Neural cell (in vitro differentiated cells): ENCODE results near the gene ODF4. TPM values are rescaled to one million over a fixed set of nuclear protein-coding genes. Genes with fewer than 3 reads are reported as not detected.

ENCODE experiments used
- H2AFZ ChIP-seq: fragments of 200-600, 300-800 bp; sonication (generic), shearing (Covaris generic); 2 replicates; pipeline ENCODE4 v1.6.0; 2014; ENCODE audit warnings: low read depth, mild to moderate bottlenecking, antibody characterized with exemption, low read length, moderate library complexity
- H3F3A ChIP-seq: fragments of 200-600 bp; shearing (Covaris generic); 2 replicates; pipeline ENCODE4 v1.6.1; 2016; ENCODE audit warnings: mild to moderate bottlenecking, moderate library complexity, mixed read lengths, antibody characterized with exemption, low read length; ENCODE audit not compliant: insufficient read depth, poor library complexity, severe bottlenecking
- H3K27ac ChIP-seq: fragments of 200-600, 300-800 bp; sonication (generic), shearing (Covaris generic); 2 replicates; pipeline ENCODE4 v1.5.1; 2014; ENCODE audit warnings: mild to moderate bottlenecking, low read length, moderate library complexity
- H3K27me3 ChIP-seq: fragments of 300-800, 200-600 bp; sonication (generic), shearing (Covaris generic); 2 replicates; pipeline ENCODE4 v1.6.0; 2014; ENCODE audit warnings: mild to moderate bottlenecking, low read depth, low read length, moderate library complexity; ENCODE audit not compliant: insufficient read depth
- H3K36me3 ChIP-seq: fragments of 300-800, 200-600 bp; sonication (generic), shearing (Covaris generic); 2 replicates; pipeline ENCODE4 v1.5.1; 2014; ENCODE audit warnings: mild to moderate bottlenecking, antibody characterized with exemption, low read length, moderate library complexity; ENCODE audit not compliant: insufficient read depth
- H3K4me2 ChIP-seq: fragments of 300-800, 200-600 bp; sonication (generic), shearing (Covaris generic); 2 replicates; pipeline ENCODE4 v1.6.0; 2014; ENCODE audit warnings: mild to moderate bottlenecking, low read length
- H3K4me3 ChIP-seq: fragments of 300-800, 200-600 bp; sonication (generic), shearing (Covaris generic); 2 replicates; pipeline ENCODE4 v1.5.1; 2014; ENCODE audit warnings: mild to moderate bottlenecking, low read length, moderate library complexity
- H3K79me2 ChIP-seq: fragments of 200-600 bp; shearing (Covaris generic); replicated peaks from 2 replicates; pipeline ENCODE4 v1.6.0; 2014; ENCODE audit warnings: mild to moderate bottlenecking, low read length, moderate library complexity; ENCODE audit not compliant: insufficient read depth
- H3K9ac ChIP-seq: fragments of 300-800, 200-600 bp; sonication (generic), shearing (Covaris generic); 2 replicates; pipeline ENCODE4 v1.6.1; 2016; ENCODE audit warnings: mild to moderate bottlenecking, low read length, mixed read lengths
- H3K9me2 ChIP-seq: fragments of 200-600 bp; shearing (Covaris generic); 2 replicates; pipeline ENCODE4 v1.6.1; 2016; ENCODE audit warnings: mild to moderate bottlenecking, low read length, mixed read lengths; ENCODE audit not compliant: insufficient read depth
- H3K9me3 ChIP-seq: fragments of 200-600, 300-800 bp; sonication (generic), shearing (Covaris generic); 2 replicates; pipeline ENCODE4 v1.6.1; 2016; ENCODE audit warnings: mild to moderate bottlenecking, mixed run types, low read length, moderate library complexity, mixed read lengths
- H4K20me1 ChIP-seq: fragments of 200-600 bp; shearing (Covaris generic); 2 replicates; pipeline ENCODE4 v1.6.1; 2016; ENCODE audit warnings: mild to moderate bottlenecking, mixed run types; ENCODE audit not compliant: insufficient read depth
- EP300 ChIP-seq: fragments of 450-650 bp; conservative IDR thresholded peaks from 2 replicates; pipeline ENCODE4 v1.6.1; 2014; ENCODE audit warnings: antibody characterized with exemption, mild to moderate bottlenecking, moderate library complexity; ENCODE audit not compliant: poor library complexity, severe bottlenecking
- EZH2 ChIP-seq: fragments of 200-600, 300-800 bp; shearing (Covaris generic), sonication (generic); IDR thresholded peaks from 2 replicates; pipeline ENCODE4 v1.6.1; 2014; ENCODE audit warnings: antibody characterized with exemption, low read length, borderline replicate concordance, mild to moderate bottlenecking; ENCODE audit not compliant: insufficient read depth, poor library complexity, severe bottlenecking
- MXI1 ChIP-seq: fragments of 450-650 bp; conservative IDR thresholded peaks from 2 replicates; pipeline ENCODE4 v1.6.1; 2014; ENCODE audit warnings: antibody characterized with exemption, mild to moderate bottlenecking; ENCODE audit not compliant: poor library complexity, severe bottlenecking
- POLR2AphosphoS5 ChIP-seq: IDR thresholded peaks from 2 replicates; pipeline ENCODE4 v1.6.1; 2012
- RAD21 ChIP-seq: fragments of 450-650 bp; conservative IDR thresholded peaks from 2 replicates; pipeline ENCODE4 v1.6.1; 2014; ENCODE audit warnings: antibody characterized with exemption, mild to moderate bottlenecking, moderate library complexity
- SMC3 ChIP-seq: fragments of 450-650 bp; conservative IDR thresholded peaks from 2 replicates; pipeline ENCODE4 v1.6.1; 2014; ENCODE audit warnings: antibody characterized with exemption, mild to moderate bottlenecking, moderate library complexity; ENCODE audit not compliant: poor library complexity
- TAF1 ChIP-seq: IDR thresholded peaks from 2 replicates; pipeline ENCODE4 v1.6.1; 2012; ENCODE audit warnings: low read depth
- polyA plus RNA-seq: library from polyadenylated mRNA; depleted of rRNA; stranded (reverse); fragments of >200 nt; gene quantifications from 2 replicates; pipeline ENCODE4 v1.2.3, GENCODE V29; 2014
- TF ChIP-seq, protein P1 (sequence below): IDR thresholded peaks from 2 replicates; pipeline ENCODE4 v1.6.1; 2012; ENCODE audit warnings: borderline replicate concordance
- TF ChIP-seq, protein P2 (sequence below): fragments of 450-650 bp; IDR thresholded peaks from 2 replicates; pipeline ENCODE4 v1.5.1; 2014; ENCODE audit warnings: antibody characterized with exemption, mild to moderate bottlenecking, moderate library complexity; ENCODE audit not compliant: poor library complexity, severe bottlenecking

ODF4 gene
- polyA plus RNA-seq, 1 donor from 2014 or later, result not detected

DNA sequence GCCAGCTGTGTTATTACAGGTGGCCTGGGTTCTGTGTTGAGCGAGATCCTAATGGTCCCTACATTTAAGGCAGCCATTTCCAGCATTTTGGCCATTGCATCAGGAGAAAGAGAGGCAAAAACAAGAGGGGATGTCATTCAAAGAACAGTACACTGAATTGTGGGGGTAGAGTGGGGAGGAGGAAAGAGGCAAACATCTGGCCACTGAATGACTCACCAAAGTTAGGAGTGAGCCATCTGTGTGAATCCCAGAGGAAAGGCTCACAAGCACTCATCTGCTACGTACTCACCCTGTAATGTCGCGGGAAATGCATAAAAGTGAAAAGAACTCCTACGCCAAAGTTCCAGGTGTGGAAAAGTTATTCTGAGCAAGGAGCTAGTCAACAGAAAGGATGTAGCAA is 20.1 kb downstream of the ODF4 start:
- Histone ChIP-seq H3K36me3 (no peaks in the 10 kb centered on the region), H3K79me2 (no peaks in the 10 kb centered on the region), H4K20me1 (no peaks in the 10 kb centered on the region), H3F3A (no peaks in the 10 kb centered on the region), H3K27ac (no peak overlapping the region), H3K9me3 (no peaks in the 10 kb centered on the region), H3K4me3 (no peak overlapping the region), H3K9ac (no peak overlapping the region), H3K9me2 (no peaks in the 10 kb centered on the region), H3K4me2 (no peak overlapping the region), H2AFZ (no peak overlapping the region), H3K27me3 (no peaks in the 10 kb centered on the region)
- TF ChIP-seq EZH2, result no peak
- TF ChIP-seq, protein P1, sequence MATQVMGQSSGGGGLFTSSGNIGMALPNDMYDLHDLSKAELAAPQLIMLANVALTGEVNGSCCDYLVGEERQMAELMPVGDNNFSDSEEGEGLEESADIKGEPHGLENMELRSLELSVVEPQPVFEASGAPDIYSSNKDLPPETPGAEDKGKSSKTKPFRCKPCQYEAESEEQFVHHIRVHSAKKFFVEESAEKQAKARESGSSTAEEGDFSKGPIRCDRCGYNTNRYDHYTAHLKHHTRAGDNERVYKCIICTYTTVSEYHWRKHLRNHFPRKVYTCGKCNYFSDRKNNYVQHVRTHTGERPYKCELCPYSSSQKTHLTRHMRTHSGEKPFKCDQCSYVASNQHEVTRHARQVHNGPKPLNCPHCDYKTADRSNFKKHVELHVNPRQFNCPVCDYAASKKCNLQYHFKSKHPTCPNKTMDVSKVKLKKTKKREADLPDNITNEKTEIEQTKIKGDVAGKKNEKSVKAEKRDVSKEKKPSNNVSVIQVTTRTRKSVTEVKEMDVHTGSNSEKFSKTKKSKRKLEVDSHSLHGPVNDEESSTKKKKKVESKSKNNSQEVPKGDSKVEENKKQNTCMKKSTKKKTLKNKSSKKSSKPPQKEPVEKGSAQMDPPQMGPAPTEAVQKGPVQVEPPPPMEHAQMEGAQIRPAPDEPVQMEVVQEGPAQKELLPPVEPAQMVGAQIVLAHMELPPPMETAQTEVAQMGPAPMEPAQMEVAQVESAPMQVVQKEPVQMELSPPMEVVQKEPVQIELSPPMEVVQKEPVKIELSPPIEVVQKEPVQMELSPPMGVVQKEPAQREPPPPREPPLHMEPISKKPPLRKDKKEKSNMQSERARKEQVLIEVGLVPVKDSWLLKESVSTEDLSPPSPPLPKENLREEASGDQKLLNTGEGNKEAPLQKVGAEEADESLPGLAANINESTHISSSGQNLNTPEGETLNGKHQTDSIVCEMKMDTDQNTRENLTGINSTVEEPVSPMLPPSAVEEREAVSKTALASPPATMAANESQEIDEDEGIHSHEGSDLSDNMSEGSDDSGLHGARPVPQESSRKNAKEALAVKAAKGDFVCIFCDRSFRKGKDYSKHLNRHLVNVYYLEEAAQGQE, result no peak
- no peak for TF ChIP-seq POLR2AphosphoS5
- TF ChIP-seq EP300, result no peak
- TF ChIP-seq, protein P2, sequence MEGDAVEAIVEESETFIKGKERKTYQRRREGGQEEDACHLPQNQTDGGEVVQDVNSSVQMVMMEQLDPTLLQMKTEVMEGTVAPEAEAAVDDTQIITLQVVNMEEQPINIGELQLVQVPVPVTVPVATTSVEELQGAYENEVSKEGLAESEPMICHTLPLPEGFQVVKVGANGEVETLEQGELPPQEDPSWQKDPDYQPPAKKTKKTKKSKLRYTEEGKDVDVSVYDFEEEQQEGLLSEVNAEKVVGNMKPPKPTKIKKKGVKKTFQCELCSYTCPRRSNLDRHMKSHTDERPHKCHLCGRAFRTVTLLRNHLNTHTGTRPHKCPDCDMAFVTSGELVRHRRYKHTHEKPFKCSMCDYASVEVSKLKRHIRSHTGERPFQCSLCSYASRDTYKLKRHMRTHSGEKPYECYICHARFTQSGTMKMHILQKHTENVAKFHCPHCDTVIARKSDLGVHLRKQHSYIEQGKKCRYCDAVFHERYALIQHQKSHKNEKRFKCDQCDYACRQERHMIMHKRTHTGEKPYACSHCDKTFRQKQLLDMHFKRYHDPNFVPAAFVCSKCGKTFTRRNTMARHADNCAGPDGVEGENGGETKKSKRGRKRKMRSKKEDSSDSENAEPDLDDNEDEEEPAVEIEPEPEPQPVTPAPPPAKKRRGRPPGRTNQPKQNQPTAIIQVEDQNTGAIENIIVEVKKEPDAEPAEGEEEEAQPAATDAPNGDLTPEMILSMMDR, result no peak
- no peak for TF ChIP-seq SMC3

DNA sequence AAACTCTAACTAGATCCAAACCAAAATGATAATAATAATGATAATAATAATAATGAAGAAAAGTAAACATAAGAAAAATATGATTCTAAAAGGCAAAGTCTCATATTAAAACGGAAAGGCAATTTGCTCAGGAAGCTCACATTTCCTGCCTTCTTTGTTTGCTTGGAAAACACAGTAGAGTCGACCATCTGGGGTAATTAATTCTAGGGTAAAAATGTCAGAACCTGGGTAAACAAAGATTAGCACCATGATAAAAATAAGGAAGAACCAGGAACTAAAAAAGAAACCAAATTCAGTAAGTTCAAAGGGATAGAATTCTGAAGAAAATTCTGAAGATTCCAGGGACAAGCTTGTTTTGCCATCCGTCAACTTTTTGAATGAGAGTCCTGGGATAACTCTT is 20.6 kb downstream of the ODF4 start:
- Histone ChIP-seq H3K9ac (no peak overlapping the region), H2AFZ (no peak overlapping the region), H3K9me3 (no peaks in the 10 kb centered on the region), H3K36me3 (no peaks in the 10 kb centered on the region), H3K9me2 (no peaks in the 10 kb centered on the region), H3K27me3 (no peaks in the 10 kb centered on the region), H3F3A (no peaks in the 10 kb centered on the region), H3K27ac (no peak overlapping the region), H3K4me3 (no peak overlapping the region), H4K20me1 (no peaks in the 10 kb centered on the region), H3K4me2 (no peak overlapping the region), H3K79me2 (no peaks in the 10 kb centered on the region)
- TF ChIP-seq EZH2 (no peak), POLR2AphosphoS5 (no peak), SMC3 (no peak), EP300 (no peak), RAD21 (no peak), MXI1 (no peak), TAF1 (no peak)
- TF ChIP-seq, protein P2, result no peak
- TF ChIP-seq, protein P1, result no peak
